Measurements from ENCODE around the gene PUM1. TPM values are rescaled to one million over a fixed set of nuclear protein-coding genes. Genes with fewer than 3 reads are reported as not detected.

Gene PUM1
- total and polyA plus RNA-seq, 2 of the 8 experiments (the other 6 are each of a cell fraction or from before 2014, with no cell fraction given): 122 to 177 TPM

DNA sequence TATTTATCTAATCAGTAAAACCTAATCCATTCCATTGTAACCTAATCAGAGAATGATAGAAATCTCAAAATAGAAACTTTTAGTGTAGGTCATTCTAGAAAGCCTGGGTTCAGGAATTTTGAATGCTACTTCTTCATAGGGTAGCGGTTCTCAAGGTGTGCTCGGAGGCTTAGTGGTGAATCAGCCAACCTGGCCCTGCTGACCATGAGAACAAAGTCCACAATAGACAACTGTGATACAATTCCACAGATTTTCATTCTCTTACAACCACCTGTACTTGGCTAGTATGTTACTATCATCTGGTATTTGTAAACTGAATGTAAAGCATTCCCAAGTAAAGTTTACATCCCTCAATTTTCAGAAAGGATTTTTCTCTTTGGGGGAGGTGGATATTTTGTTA lies 7.5 kb upstream of the PUM1 start:
- Histone ChIP-seq H2BK12ac (ENCODE audit: low read depth, low read length) (no peak overlapping the region), H4K8ac (ENCODE audit: extremely low read depth, insufficient read depth, low read length) (no peak overlapping the region), H2BK20ac (ENCODE audit: low read length) (no peak overlapping the region), H3K27ac (ENCODE audit: low read depth, low read length) (no peak overlapping the region), H3K9me3 (ENCODE audit: insufficient read depth in 2 of 2, low read depth in 1 of 2, low read length in 1 of 2) (no peaks in the 10 kb centered on the region), H3K23ac (ENCODE audit: insufficient read length) (no peak overlapping the region), H3K14ac (ENCODE audit: insufficient read length) (no peak overlapping the region), H3K4me2 (ENCODE audit: insufficient read depth in 1 of 2, low read depth in 2 of 2, low read length in 2 of 2) (no peak overlapping the region), H2AK5ac (ENCODE audit: low read depth, low read length) (no peak overlapping the region), H3K56ac (replicated peaks; ENCODE audit: insufficient read length, low read depth, low read length) (no peak overlapping the region), H2BK120ac (replicated peaks; ENCODE audit: low read depth, low read length) (no peak overlapping the region), H3K9ac (replicated peaks in 1 of 4; ENCODE audit: extremely low read depth in 1 of 4, low read depth in 3 of 4, low read length in 3 of 4) (no peak overlapping the region), H2BK5ac (ENCODE audit: low read depth, low read length) (no peak overlapping the region), H4K20me1 (replicated peaks in 1 of 2; ENCODE audit: control insufficient read depth in 1 of 2, insufficient read depth in 2 of 2, low read length in 2 of 2) (no peaks in the 10 kb centered on the region), H3K18ac (ENCODE audit: extremely low read depth, low read length) (no peak overlapping the region; the same call in 1 of the 2 replicates), H2BK15ac (ENCODE audit: low read length) (no peak overlapping the region), H3K4me3 (ENCODE audit: extremely low read depth in 1 of 4, insufficient read depth in 2 of 4, low read depth in 3 of 4, low read length in 4 of 4) (no peak overlapping the region), H4K5ac (ENCODE audit: insufficient read length, low read depth, low read length) (no peak overlapping the region), H3K4ac (replicated peaks; ENCODE audit: insufficient read length, low read depth, low read length) (no peak overlapping the region), H2AFZ (ENCODE audit: low read length) (no peak overlapping the region), H3K79me1 (ENCODE audit: low read depth, low read length) (no peaks in the 10 kb centered on the region), H3K27me3 (replicated peaks in 1 of 4; ENCODE audit: control insufficient read depth in 3 of 4, extremely low read depth in 1 of 4, insufficient read depth in 3 of 4, low read length in 3 of 4) (no peaks in the 10 kb centered on the region), H3K79me2 (ENCODE audit: control insufficient read depth in 1 of 2, insufficient read depth in 2 of 2, low read length in 2 of 2) (no peaks in the 10 kb centered on the region), H4K91ac (replicated peaks; ENCODE audit: insufficient read length, low read length) (no peak overlapping the region), H3K36me3 (ENCODE audit: control insufficient read depth in 2 of 4, insufficient read depth in 4 of 4, low read length in 3 of 4) (no peaks in the 10 kb centered on the region), H3K23me2 (ENCODE audit: low read depth, low read length) (no peaks in the 10 kb centered on the region), H3K4me1 (replicated peaks in 1 of 4; ENCODE audit: control insufficient read depth in 3 of 4, insufficient read depth in 4 of 4, low read length in 3 of 4) (no peaks in the 10 kb centered on the region; a peak in 1 of 7 replicates)
- ChIA-PET CTCF (ENCODE audit: partially characterized antibody) (no interaction called here), POLR2A (ENCODE audit: partially characterized antibody) (no interaction called here)
- DNase-seq (ENCODE audit: low read depth in 1 of 2, low spot score in 2 of 2) (no peak), FAIRE-seq (no peak)
- WGBS, 2 experiments (ENCODE audit: extremely low coverage in 1 of 2, insufficient coverage in 1 of 2, insufficient read length in 1 of 2, insufficient replicate concordance in 2 of 2, low coverage in 1 of 2, low lambda C conversion rate in 2 of 2, missing lambda C conversion rate in 1 of 2): 87% methylated on average over 2 of the region's 2 CpGs; no CpG with 5 or more reads in 1 of the 2 experiments
- TF ChIP-seq NRF1 (IDR thresholded peaks at IDR 0.05; ENCODE audit: low read depth, low read length): no peak
- no peak for TF ChIP-seq ZNF274 (IDR thresholded peaks at IDR 0.05; ENCODE audit: borderline replicate concordance, extremely low read depth, low read length)
- no peak for TF ChIP-seq CHD1 (IDR thresholded peaks at IDR 0.05; ENCODE audit: low read depth, low read length)
- TF ChIP-seq BCL11A (IDR thresholded peaks at IDR 0.05; ENCODE audit: low read depth in 2 of 2, low read length in 2 of 2): no peak
- TF ChIP-seq EGR1 (IDR thresholded peaks at IDR 0.05; ENCODE audit: borderline replicate concordance, low read depth, low read length): no peak
- TF ChIP-seq, protein P1, sequence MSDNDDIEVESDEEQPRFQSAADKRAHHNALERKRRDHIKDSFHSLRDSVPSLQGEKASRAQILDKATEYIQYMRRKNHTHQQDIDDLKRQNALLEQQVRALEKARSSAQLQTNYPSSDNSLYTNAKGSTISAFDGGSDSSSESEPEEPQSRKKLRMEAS (IDR thresholded peaks at IDR 0.05): no peak
- TF ChIP-seq BRCA1 (IDR thresholded peaks at IDR 0.05; ENCODE audit: low read depth, low read length): no peak
- no peak for TF ChIP-seq SAP30 (IDR thresholded peaks at IDR 0.05; ENCODE audit: insufficient read depth, insufficient replicate concordance, low read length)
- TF ChIP-seq KDM1A (IDR thresholded peaks at IDR 0.05; ENCODE audit: borderline replicate concordance, low read length): no peak
- TF ChIP-seq CREB1 (IDR thresholded peaks at IDR 0.05): no peak
- no peak for TF ChIP-seq CTCF (IDR thresholded peaks at IDR 0.05; ENCODE audit: control extremely low read depth in 1 of 3, insufficient read depth in 1 of 3, low read depth in 1 of 3, low read length in 3 of 3)
- TF ChIP-seq TAF7 (optimal IDR thresholded peaks at IDR 0.05; ENCODE audit: borderline replicate concordance, low read depth, low read length): no peak

All from H1 (cell line).